ENCODE data around the gene IPO9. TPM values are rescaled to one million over a fixed set of nuclear protein-coding genes. Genes with fewer than 3 reads are reported as not detected.
A peak's percentile ranks its signal among the peaks of the same experiment; 100 is the strongest.

Gene IPO9
- total RNA-seq, 1 experiment from 2014 or later: 80.6 TPM

DNA sequence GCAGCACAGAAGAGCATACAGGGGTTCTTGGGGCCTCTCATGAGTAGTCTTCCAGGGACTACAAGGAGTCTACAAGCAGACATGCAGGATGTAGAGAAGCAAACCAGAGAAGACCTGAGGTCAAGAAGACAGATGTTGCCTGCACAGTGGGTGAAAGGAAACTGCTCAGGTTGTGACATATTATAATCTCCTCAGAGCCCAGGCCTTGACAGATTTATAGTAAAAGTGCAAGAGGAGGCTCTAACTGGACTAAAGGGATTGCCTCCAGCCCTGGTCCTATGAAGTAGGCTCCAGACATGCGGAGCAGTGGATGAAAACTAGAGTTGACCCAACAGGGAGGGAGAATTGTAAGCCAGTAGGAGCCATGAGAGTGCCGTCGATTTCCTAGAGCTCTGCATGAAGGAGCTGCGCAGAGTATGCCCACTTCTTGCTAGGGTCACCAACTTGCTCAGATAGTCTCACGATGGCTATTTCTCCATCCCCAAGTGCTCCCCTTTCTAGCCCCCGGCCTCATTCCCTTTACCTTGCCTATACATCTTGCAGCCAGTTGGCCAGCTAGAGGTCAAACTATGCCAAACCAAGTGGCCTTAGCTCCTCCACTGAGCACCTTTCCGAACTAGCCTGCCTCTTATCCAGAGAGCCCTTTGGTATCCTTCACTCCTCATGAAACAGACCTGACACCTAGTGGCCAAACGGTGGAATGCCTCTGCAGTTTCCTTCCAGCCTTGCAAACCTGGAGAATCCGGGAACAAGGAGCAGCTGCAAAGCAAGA, 36.2 kb upstream of the IPO9 start (continued):
- TF ChIP-seq EGR1 (IDR thresholded peaks at IDR 0.05; ENCODE audit: low read depth) (no peak), TCF7L2 (IDR thresholded peaks at IDR 0.05; ENCODE audit: borderline replicate concordance, extremely low read depth, insufficient read depth, insufficient read length) (no peak), CBX3 (IDR thresholded peaks at IDR 0.05; ENCODE audit: low read depth) (no peak), RAD21 (IDR thresholded peaks at IDR 0.05; ENCODE audit: low read depth) (peak; percentile 99), ZNF274 (IDR thresholded peaks at IDR 0.05; ENCODE audit: low read depth, low read length) (no peak), EZH2phosphoT487 (IDR thresholded peaks at IDR 0.05; ENCODE audit: borderline replicate concordance) (no peak)

DNA sequence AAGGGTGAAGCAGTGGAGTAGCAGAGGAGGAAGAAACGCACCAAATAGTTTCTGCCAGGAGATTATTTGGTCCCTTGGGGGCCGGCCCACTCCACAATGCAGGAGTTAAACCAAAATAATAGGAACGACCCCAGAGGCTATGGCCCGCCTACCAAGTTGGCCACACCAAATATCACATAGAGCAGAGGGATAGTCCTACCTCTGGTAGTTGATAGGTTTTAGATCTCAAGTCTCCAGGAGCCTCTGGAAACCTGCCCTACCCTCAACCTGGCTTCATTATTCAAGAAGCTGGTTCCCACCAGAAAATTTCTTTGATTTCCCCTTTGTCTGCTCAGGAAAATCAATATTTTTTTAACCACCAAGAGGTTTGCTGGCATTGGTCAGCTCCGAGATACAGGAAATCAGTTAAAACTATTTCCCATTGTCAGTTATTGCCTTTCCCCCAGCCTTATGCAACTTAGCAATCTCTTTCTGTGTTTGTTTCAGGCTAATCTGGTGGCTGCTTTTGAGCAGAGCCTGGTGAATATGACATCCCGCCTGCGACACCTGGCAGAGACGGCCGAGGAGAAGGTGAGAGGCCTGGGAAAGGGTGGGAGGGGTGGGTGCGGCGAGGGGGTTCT, 35.5 kb upstream of the IPO9 start:
- peaks cover 0 to 6% of the 10 kb centered on the region in 2 experiments; a peak in 1 of 4 replicates for H3K36me3 ChIP-seq (ENCODE audit: control insufficient read depth in 1 of 2, insufficient read depth in 2 of 2, low read length in 2 of 2)

More for the DNA sequence above, 35.5 kb upstream of the IPO9 start:
- BruUV-seq (replicated peaks): no TSS peak
- no peaks in the 10 kb centered on the region for H3K27me3 ChIP-seq (ENCODE audit: insufficient read depth, low read length)
- no peaks in the 10 kb centered on the region for H3K79me2 ChIP-seq (ENCODE audit: insufficient read depth, low read length)
- no peak overlapping the region for H3K4me2 ChIP-seq (ENCODE audit: low read length)
- ChIA-PET POLR2A (interaction anchor here (0.7 to 1.2 kb wide), 4 partner anchors 54 to 107 kb away, joined by 3 to 11 read pairs (median 7); no protein-coding TSS in a partner anchor), RAD21 (ENCODE audit: low non-redundant PET in 1 of 2, low total read pairs in 2 of 2, uncharacterized antibody in 2 of 2, unreplicated experiment in 2 of 2) (interaction anchor here (1.0 to 3.2 kb wide), 9 partner anchors 79 to 258 kb away, joined by 3 to 40 read pairs (median 10); no protein-coding TSS in a partner anchor), CTCF (interaction anchor here (0.7 to 10.1 kb wide), 25 partner anchors 9 to 311 kb away, joined by 3 to 297 read pairs (median 5); no protein-coding TSS in a partner anchor)
- no peak overlapping the region for H2AFZ ChIP-seq (ENCODE audit: low read depth, low read length, poor library complexity, severe bottlenecking)
- TF ChIP-seq ELF1 (IDR thresholded peaks at IDR 0.05; ENCODE audit: borderline replicate concordance, low read depth) (no peak), ZFX (IDR thresholded peaks at IDR 0.05) (no peak), EZH2 (IDR thresholded peaks at IDR 0.05) (no peak), EZH2phosphoT487 (IDR thresholded peaks at IDR 0.05; ENCODE audit: borderline replicate concordance) (no peak), SRF (IDR thresholded peaks at IDR 0.05; ENCODE audit: low read depth) (no peak), EGR1 (IDR thresholded peaks at IDR 0.05; ENCODE audit: low read depth) (no peak), SIN3A (IDR thresholded peaks at IDR 0.05; ENCODE audit: low read depth) (no peak), CEBPB (IDR thresholded peaks at IDR 0.05; ENCODE audit: low read depth) (no peak), YY1 (IDR thresholded peaks at IDR 0.05; ENCODE audit: extremely low read depth, insufficient replicate concordance, low read depth, low read length) (no peak), RAD21 (IDR thresholded peaks at IDR 0.05; ENCODE audit: low read depth) (no peak), ZNF274 (IDR thresholded peaks at IDR 0.05; ENCODE audit: low read depth, low read length) (no peak), POLR2A (IDR thresholded peaks at IDR 0.05; ENCODE audit: borderline replicate concordance, extremely low read depth, insufficient read depth, insufficient read length) (no peak), SP1 (IDR thresholded peaks at IDR 0.05; ENCODE audit: low read depth) (no peak), CBX3 (IDR thresholded peaks at IDR 0.05; ENCODE audit: low read depth) (no peak), POLR2AphosphoS5 (IDR thresholded peaks at IDR 0.05; ENCODE audit: low read depth, low read length) (no peak), FOSL1 (IDR thresholded peaks at IDR 0.05; ENCODE audit: low read depth) (no peak)
- TF ChIP-seq, protein P1, sequence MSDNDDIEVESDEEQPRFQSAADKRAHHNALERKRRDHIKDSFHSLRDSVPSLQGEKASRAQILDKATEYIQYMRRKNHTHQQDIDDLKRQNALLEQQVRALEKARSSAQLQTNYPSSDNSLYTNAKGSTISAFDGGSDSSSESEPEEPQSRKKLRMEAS (IDR thresholded peaks at IDR 0.05): no peak
- TF ChIP-seq, protein P2, sequence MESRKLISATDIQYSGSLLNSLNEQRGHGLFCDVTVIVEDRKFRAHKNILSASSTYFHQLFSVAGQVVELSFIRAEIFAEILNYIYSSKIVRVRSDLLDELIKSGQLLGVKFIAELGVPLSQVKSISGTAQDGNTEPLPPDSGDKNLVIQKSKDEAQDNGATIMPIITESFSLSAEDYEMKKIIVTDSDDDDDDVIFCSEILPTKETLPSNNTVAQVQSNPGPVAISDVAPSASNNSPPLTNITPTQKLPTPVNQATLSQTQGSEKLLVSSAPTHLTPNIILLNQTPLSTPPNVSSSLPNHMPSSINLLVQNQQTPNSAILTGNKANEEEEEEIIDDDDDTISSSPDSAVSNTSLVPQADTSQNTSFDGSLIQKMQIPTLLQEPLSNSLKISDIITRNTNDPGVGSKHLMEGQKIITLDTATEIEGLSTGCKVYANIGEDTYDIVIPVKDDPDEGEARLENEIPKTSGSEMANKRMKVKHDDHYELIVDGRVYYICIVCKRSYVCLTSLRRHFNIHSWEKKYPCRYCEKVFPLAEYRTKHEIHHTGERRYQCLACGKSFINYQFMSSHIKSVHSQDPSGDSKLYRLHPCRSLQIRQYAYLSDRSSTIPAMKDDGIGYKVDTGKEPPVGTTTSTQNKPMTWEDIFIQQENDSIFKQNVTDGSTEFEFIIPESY (IDR thresholded peaks at IDR 0.05; ENCODE audit: extremely low read depth, insufficient replicate concordance, low read length): no peak
- TF ChIP-seq, protein P3, sequence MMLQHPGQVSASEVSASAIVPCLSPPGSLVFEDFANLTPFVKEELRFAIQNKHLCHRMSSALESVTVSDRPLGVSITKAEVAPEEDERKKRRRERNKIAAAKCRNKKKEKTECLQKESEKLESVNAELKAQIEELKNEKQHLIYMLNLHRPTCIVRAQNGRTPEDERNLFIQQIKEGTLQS (IDR thresholded peaks at IDR 0.05): no peak
- intact Hi-C loops (cut with micrococcal nuclease): loop anchor here (1.0 kb wide), 3 partner anchors 84 to 263 kb away; no protein-coding TSS in a partner anchor
- peak; percentile 53 for ATAC-seq
- no peaks in the 10 kb centered on the region for H4K20me1 ChIP-seq (ENCODE audit: insufficient read depth)
- DNase-seq (ENCODE audit: low read depth, low spot score): no peak
- no peaks in the 10 kb centered on the region for H3K9me3 ChIP-seq (ENCODE audit: control insufficient read depth in 1 of 2, insufficient read depth in 1 of 2, low read depth in 1 of 2, low read length in 2 of 2)
- no peak overlapping the region for H3K27ac ChIP-seq (ENCODE audit: low read depth, low read length)
- H3K9ac ChIP-seq (ENCODE audit: low read length): no peak overlapping the region
- H3K4me1 ChIP-seq (ENCODE audit: control insufficient read depth in 1 of 2, insufficient read depth in 2 of 2, low read length in 2 of 2): no peaks in the 10 kb centered on the region
- H3K4me3 ChIP-seq (replicated peaks in 1 of 2; ENCODE audit: low read depth in 1 of 2, low read length in 2 of 2): no peak overlapping the region
- no peaks in the 10 kb centered on the region for H3K9me2 ChIP-seq (ENCODE audit: insufficient read depth)
